Osteoblast (primary cell): ENCODE data around the gene LRMDA. TPM values are rescaled to one million over a fixed set of nuclear protein-coding genes. Genes with fewer than 3 reads are reported as not detected.

Experiments used
- DNase-seq: peaks from one replicate; pipeline ENCODE4 v3.0.0; 2011; ENCODE audit warnings: low spot score, mixed read lengths; ENCODE audit not compliant: insufficient read length; ENCODE audit errors: missing footprints
- H2AFZ ChIP-seq: 2 replicates; pipeline ENCODE4 v1.6.0; 2011; ENCODE audit warnings: mild to moderate bottlenecking, low read length
- H3K27ac ChIP-seq: 2 replicates; pipeline ENCODE4 v1.5.1; 2011; ENCODE audit warnings: mild to moderate bottlenecking, low read depth, low read length, moderate library complexity
- H3K27me3 ChIP-seq: 2 replicates; pipeline ENCODE4 v1.6.0; 2012; ENCODE audit warnings: mild to moderate bottlenecking, control low read depth, inconsistent platforms, low read length, moderate library complexity; ENCODE audit not compliant: insufficient read depth
- H3K36me3 ChIP-seq: 2 replicates; pipeline ENCODE4 v1.5.1; 2011; ENCODE audit warnings: mild to moderate bottlenecking, low read length, control low read depth, moderate library complexity; ENCODE audit not compliant: insufficient read depth
- H3K4me1 ChIP-seq: 2 replicates; pipeline ENCODE4 v1.5.1; 2011; ENCODE audit warnings: mild to moderate bottlenecking, low read length, control low read depth, moderate library complexity; ENCODE audit not compliant: insufficient read depth
- H3K4me2 ChIP-seq: 2 replicates; pipeline ENCODE4 v1.6.0; 2011; ENCODE audit warnings: mild to moderate bottlenecking, low read length; ENCODE audit not compliant: insufficient read depth
- H3K4me3 ChIP-seq: fragments of 200-600 bp; sonication (generic); 3 replicates; pipeline ENCODE4 v1.5.1; 2012; ENCODE audit warnings: mild to moderate bottlenecking, low read length, inconsistent platforms; ENCODE audit not compliant: insufficient read depth
- H3K79me2 ChIP-seq: 2 replicates; pipeline ENCODE4 v1.6.0; 2012; ENCODE audit warnings: mild to moderate bottlenecking, low read length, control low read depth, inconsistent platforms; ENCODE audit not compliant: insufficient read depth
- H3K9me3 ChIP-seq: 2 replicates; pipeline ENCODE4 v1.5.1; 2011; ENCODE audit warnings: low read depth, low read length, control low read depth
- H4K20me1 ChIP-seq: 2 replicates; pipeline ENCODE4 v1.6.0; 2012; ENCODE audit warnings: mild to moderate bottlenecking, low read length, control low read depth; ENCODE audit not compliant: insufficient read depth
- CTCF ChIP-seq: IDR thresholded peaks from 2 replicates; pipeline ENCODE4 v1.5.1; 2011; ENCODE audit warnings: mild to moderate bottlenecking, low read depth, low read length, moderate library complexity; ENCODE audit errors: extremely low read depth
- total RNA-seq: library from RNA; depleted of rRNA; stranded (reverse); fragments of >200 nt; gene quantifications from 2 replicates; pipeline ENCODE4 v1.2.3, GENCODE V29; 2012

Gene LRMDA
- total RNA-seq, 1 donor = 18.5 TPM

DNA sequence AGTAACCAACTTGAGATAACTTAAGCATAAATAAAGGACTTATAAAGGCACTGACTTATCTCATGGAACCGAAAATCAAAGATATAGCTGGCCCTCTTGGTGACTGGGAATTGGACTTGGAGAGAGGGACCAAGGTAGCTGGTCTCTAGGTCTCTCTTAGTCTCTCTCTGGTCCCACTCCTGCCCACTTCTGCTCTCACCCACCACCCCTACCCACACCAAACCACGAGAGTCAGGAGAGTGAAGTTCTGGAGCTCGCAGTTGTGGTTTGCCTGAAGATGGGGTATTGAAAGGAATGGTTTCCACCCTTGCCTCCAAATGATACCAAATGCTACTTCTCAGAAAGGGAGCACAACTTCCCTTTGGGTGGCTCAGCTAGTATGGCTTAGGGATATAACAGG is 216.3 kb downstream of the LRMDA start:
- Histone ChIP-seq H3K27me3 (peaks cover 8% of the 10 kb centered on the region), H4K20me1 (no peaks in the 10 kb centered on the region)

GRCh38 chr10:75648351-75648750 is 216.9 kb downstream of the LRMDA start:
- no peaks in the 10 kb centered on the region for H3K9me3 ChIP-seq
- H3K79me2 ChIP-seq = no peaks in the 10 kb centered on the region
- no peaks in the 10 kb centered on the region for H3K36me3 ChIP-seq
- no peak for TF ChIP-seq CTCF
- H3K4me3 ChIP-seq = no peak overlapping the region
- H3K4me2 ChIP-seq = no peak overlapping the region
- no peak overlapping the region for H2AFZ ChIP-seq
- H3K27me3 ChIP-seq = peaks cover 10% of the 10 kb centered on the region
- no peaks in the 10 kb centered on the region for H4K20me1 ChIP-seq
- H3K27ac ChIP-seq = no peak overlapping the region
- no peak for DNase-seq
- no peaks in the 10 kb centered on the region for H3K4me1 ChIP-seq

More for the DNA sequence above, 216.3 kb downstream of the LRMDA start:
- H3K9me3 ChIP-seq = no peaks in the 10 kb centered on the region
- TF ChIP-seq CTCF = no peak
- no peak overlapping the region for H3K27ac ChIP-seq
- H3K4me3 ChIP-seq = no peak overlapping the region
- DNase-seq = no peak
- no peak overlapping the region for H3K4me2 ChIP-seq
- no peaks in the 10 kb centered on the region for H3K4me1 ChIP-seq
- no peaks in the 10 kb centered on the region for H3K79me2 ChIP-seq
- no peak overlapping the region for H2AFZ ChIP-seq
- H3K36me3 ChIP-seq = no peaks in the 10 kb centered on the region

DNA sequence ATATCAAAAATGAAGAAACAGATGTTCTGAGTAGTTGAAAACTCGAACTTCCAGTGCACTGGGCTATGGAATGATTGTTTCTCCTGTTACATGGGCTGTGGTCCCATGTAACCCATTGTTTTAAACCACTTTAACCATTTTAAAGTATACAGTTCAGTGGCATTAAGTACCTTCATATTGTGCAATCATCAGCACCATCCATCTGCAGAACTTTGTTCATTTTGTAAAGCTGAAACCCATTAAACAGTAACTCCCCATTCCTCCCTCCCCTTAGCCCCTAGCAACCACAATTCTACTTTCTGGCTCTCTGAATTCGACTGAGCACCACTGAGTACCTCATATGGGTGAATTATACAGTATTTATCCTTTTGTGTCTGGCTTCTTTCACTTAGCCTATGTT is 217.4 kb downstream of the LRMDA start:
- Histone ChIP-seq H3K9me3 (no peaks in the 10 kb centered on the region), H4K20me1 (no peaks in the 10 kb centered on the region), H3K4me2 (no peak overlapping the region), H3K27me3 (peaks cover 8% of the 10 kb centered on the region), H3K36me3 (no peaks in the 10 kb centered on the region), H3K27ac (no peak overlapping the region), H3K79me2 (no peaks in the 10 kb centered on the region), H3K4me1 (peaks cover under 1% of the 10 kb centered on the region), H2AFZ (no peak overlapping the region), H3K4me3 (no peak overlapping the region)
- TF ChIP-seq CTCF = no peak
- no peak for DNase-seq

- TF ChIP-seq CTCF = no peak
- H2AFZ ChIP-seq = no peak overlapping the region
- no peaks in the 10 kb centered on the region for H3K79me2 ChIP-seq
- H3K27me3 ChIP-seq = peaks cover 5% of the 10 kb centered on the region
- H3K27ac ChIP-seq = no peak overlapping the region
- no peak overlapping the region for H3K4me3 ChIP-seq
- no peaks in the 10 kb centered on the region for H4K20me1 ChIP-seq
- no peaks in the 10 kb centered on the region for H3K36me3 ChIP-seq
- DNase-seq = no peak
- peaks cover 6% of the 10 kb centered on the region for H3K4me1 ChIP-seq
- H3K9me3 ChIP-seq = no peaks in the 10 kb centered on the region
- H3K4me2 ChIP-seq = no peak overlapping the region
These were observed 218.0 kb downstream of the LRMDA start for GRCh38 chr10:75649466-75649865.
